Neural progenitor cell (in vitro differentiated cells): ENCODE data around the gene PHRF1. TPM values are rescaled to one million over a fixed set of nuclear protein-coding genes. Genes with fewer than 3 reads are reported as not detected.

Experiments used
- DNase-seq: peaks from one replicate; pipeline ENCODE4 v3.0.0-alpha.2; 2016; ENCODE audit warnings: low spot score
- H2AFZ ChIP-seq: fragments of 200-600 bp; sonication (generic); replicated peaks from 2 replicates; pipeline ENCODE4 v1.6.1; 2016; ENCODE audit warnings: antibody characterized with exemption
- H3F3A ChIP-seq: fragments of 200-600 bp; sonication (generic); 2 replicates; pipeline ENCODE4 v1.6.1; 2016; ENCODE audit warnings: antibody characterized with exemption, low read depth
- H3K27ac ChIP-seq: fragments of 200-600 bp; sonication (generic); 2 replicates; pipeline ENCODE4 v1.5.1; 2016; ENCODE audit warnings: mild to moderate bottlenecking
- H3K27me3 ChIP-seq: fragments of 200-600 bp; sonication (generic); 2 replicates; pipeline ENCODE4 v1.6.1; 2016; ENCODE audit warnings: mild to moderate bottlenecking, moderate library complexity
- H3K36me3 ChIP-seq: fragments of 200-600 bp; sonication (generic); 2 replicates; pipeline ENCODE4 v1.5.1; 2016
- H3K4me1 ChIP-seq: fragments of 200-600 bp; sonication (generic); 2 replicates; pipeline ENCODE4 v1.6.1; 2016; ENCODE audit warnings: mixed run types
- H3K4me2 ChIP-seq: fragments of 200-600 bp; sonication (generic); 2 replicates; pipeline ENCODE4 v1.6.1; 2016
- H3K4me3 ChIP-seq: fragments of 200-600 bp; sonication (generic); 2 replicates; pipeline ENCODE4 v1.5.1; 2016
- H3K79me2 ChIP-seq: fragments of 200-600 bp; sonication (generic); 2 replicates; pipeline ENCODE4 v1.6.1; 2016; ENCODE audit warnings: low read depth
- H3K9ac ChIP-seq: fragments of 200-600 bp; sonication (generic); 2 replicates; pipeline ENCODE4 v1.6.1; 2016
- H3K9me3 ChIP-seq: fragments of 200-600 bp; sonication (generic); 2 replicates; pipeline ENCODE4 v1.5.1; 2016; ENCODE audit warnings: low read depth
- H4K20me1 ChIP-seq: fragments of 200-600 bp; sonication (generic); 2 replicates; pipeline ENCODE4 v1.6.1; 2016; ENCODE audit warnings: low read depth
- H3K27ac Mint-ChIP-seq: 3 replicates; pipeline ENCODE4 v1.8.0; 2021; ENCODE audit warnings: mixed read lengths
- H3K27me3 Mint-ChIP-seq: 2 replicates; pipeline ENCODE4 v1.8.0; 2022; ENCODE audit warnings: low read depth, mild to moderate bottlenecking, inconsistent platforms, moderate library complexity, mixed read lengths; ENCODE audit not compliant: insufficient read depth
- H3K36me3 Mint-ChIP-seq: 3 replicates; pipeline ENCODE4 v1.8.0; 2021; ENCODE audit warnings: mixed read lengths
- H3K4me1 Mint-ChIP-seq: 3 replicates; pipeline ENCODE4 v1.8.0; 2021; ENCODE audit warnings: mixed read lengths
- H3K4me3 Mint-ChIP-seq: 3 replicates; pipeline ENCODE4 v1.8.0; 2021; ENCODE audit warnings: mild to moderate bottlenecking, moderate library complexity, mixed read lengths
- H3K9me3 Mint-ChIP-seq: 3 replicates; pipeline ENCODE4 v1.8.0; 2020; ENCODE audit warnings: mixed read lengths
- CTCF ChIP-seq: fragments of 200-600 bp; sonication (generic); IDR thresholded peaks from 2 replicates; pipeline ENCODE4 v1.5.1; 2017; ENCODE audit warnings: antibody characterized with exemption, mild to moderate bottlenecking
- EZH2 ChIP-seq: fragments of 200-600 bp; sonication (generic); IDR thresholded peaks from 2 replicates; pipeline ENCODE4 v1.6.1; 2017; ENCODE audit warnings: antibody characterized with exemption, mild to moderate bottlenecking, moderate library complexity
- EZH2phosphoT487 ChIP-seq: fragments of 200-600 bp; sonication (generic); IDR thresholded peaks from 2 replicates; pipeline ENCODE4 v1.6.1; 2017; ENCODE audit warnings: antibody characterized with exemption
- total RNA-seq: library from RNA; depleted of rRNA; stranded (reverse); fragments of >200 nt; gene quantifications from 2 replicates; pipeline ENCODE4 v1.2.3, GENCODE V29; 2015; ENCODE audit warnings: low replicate concordance

PHRF1 gene
- total RNA-seq, 1 donor from 2014 or later = 9.8 TPM

GRCh38 chr11:617199-617911 lies 41.1 kb downstream of the PHRF1 start:
- H3K36me3 ChIP-seq = no peaks in the 10 kb centered on the region
- H3K27ac Mint-ChIP-seq = no peak overlapping the region
- H3F3A ChIP-seq = peaks cover 25% of the 10 kb centered on the region

GRCh38 chr11:617912-618682 lies 41.8 kb downstream of the PHRF1 start:
- Histone ChIP-seq H3F3A (peaks cover 20% of the 10 kb centered on the region), H3K4me2 (no peak overlapping the region), H3K36me3 (no peaks in the 10 kb centered on the region), H4K20me1 (peaks cover 25% of the 10 kb centered on the region), H3K27ac (no peak overlapping the region), H3K4me3 (no peak overlapping the region), H3K4me1 (no peaks in the 10 kb centered on the region), H2AFZ (no peak overlapping the region), H3K27me3 (no peaks in the 10 kb centered on the region), H3K9me3 (no peaks in the 10 kb centered on the region), H3K79me2 (peaks cover 5% of the 10 kb centered on the region), H3K9ac (no peak overlapping the region)
- H3K27ac Mint-ChIP-seq = no peak overlapping the region
- TF ChIP-seq EZH2phosphoT487 (no peak), CTCF (no peak), EZH2 (no peak)
- no peak overlapping the region for H3K4me3 Mint-ChIP-seq
- H3K36me3 Mint-ChIP-seq = no peaks in the 10 kb centered on the region
- H3K27me3 Mint-ChIP-seq = peaks cover 7% of the 10 kb centered on the region
- H3K9me3 Mint-ChIP-seq = no peaks in the 10 kb centered on the region
- no peak for DNase-seq
- H3K4me1 Mint-ChIP-seq = no peaks in the 10 kb centered on the region

More at GRCh38 chr11:617199-617911, 41.1 kb downstream of the PHRF1 start:
- Mint-ChIP-seq H3K4me3 (no peak overlapping the region), H3K36me3 (no peaks in the 10 kb centered on the region), H3K9me3 (no peaks in the 10 kb centered on the region), H3K4me1 (no peaks in the 10 kb centered on the region), H3K27me3 (peaks cover 10% of the 10 kb centered on the region)
- Histone ChIP-seq H3K4me2 (no peak overlapping the region), H3K9me3 (no peaks in the 10 kb centered on the region), H3K4me3 (no peak overlapping the region), H4K20me1 (peaks cover 29% of the 10 kb centered on the region), H3K79me2 (peaks cover 5% of the 10 kb centered on the region), H3K9ac (no peak overlapping the region), H3K27me3 (no peaks in the 10 kb centered on the region), H2AFZ (no peak overlapping the region), H3K27ac (no peak overlapping the region), H3K4me1 (no peaks in the 10 kb centered on the region)
- DNase-seq = no peak
- TF ChIP-seq EZH2 (no peak), EZH2phosphoT487 (no peak), CTCF (no peak)

- no peaks in the 10 kb centered on the region for H3K36me3 Mint-ChIP-seq
- no peaks in the 10 kb centered on the region for H3K27me3 ChIP-seq
These were observed 42.8 kb downstream of the PHRF1 start for GRCh38 chr11:618856-619627.

More at GRCh38 chr11:618856-619627, 42.8 kb downstream of the PHRF1 start:
- no peaks in the 10 kb centered on the region for H3K36me3 ChIP-seq
- Mint-ChIP-seq H3K4me3 (no peak overlapping the region), H3K27me3 (peaks cover 7% of the 10 kb centered on the region), H3K4me1 (peaks cover 4% of the 10 kb centered on the region), H3K27ac (no peak overlapping the region), H3K9me3 (no peaks in the 10 kb centered on the region)
- H2AFZ ChIP-seq = no peak overlapping the region
- H3K4me1 ChIP-seq = no peaks in the 10 kb centered on the region
- TF ChIP-seq EZH2 (no peak), CTCF (no peak), EZH2phosphoT487 (no peak)
- no peaks in the 10 kb centered on the region for H3K9me3 ChIP-seq
- H4K20me1 ChIP-seq = peaks cover 20% of the 10 kb centered on the region
- peaks cover 13% of the 10 kb centered on the region for H3F3A ChIP-seq
- H3K4me2 ChIP-seq = no peak overlapping the region
- H3K27ac ChIP-seq = no peak overlapping the region
- H3K79me2 ChIP-seq = peaks cover 5% of the 10 kb centered on the region
- no peak for DNase-seq
- no peak overlapping the region for H3K4me3 ChIP-seq
- H3K9ac ChIP-seq = no peak overlapping the region
